Mucosa of gallbladder (tissue), 1 donor: ENCODE data around the gene PIEZO2. TPM values are rescaled to one million over a fixed set of nuclear protein-coding genes. Genes with fewer than 3 reads are reported as not detected.
A peak's percentile ranks its signal among the peaks of the same experiment; 100 is the strongest.

Experiments
- DNase-seq: peaks from one replicate; pipeline ENCODE4 v3.0.0-alpha.2; 2020; ENCODE audit warnings: low spot score
- total RNA-seq: library from RNA; stranded (reverse); gene quantifications from one replicate; pipeline ENCODE4 v1.2.1, GENCODE V29; 2021
- donor health status: DM: no; HTN: no; CAD: no.

PIEZO2 gene
- total RNA-seq, 1 donor from 2014 or later, result 1.5 TPM

DNA sequence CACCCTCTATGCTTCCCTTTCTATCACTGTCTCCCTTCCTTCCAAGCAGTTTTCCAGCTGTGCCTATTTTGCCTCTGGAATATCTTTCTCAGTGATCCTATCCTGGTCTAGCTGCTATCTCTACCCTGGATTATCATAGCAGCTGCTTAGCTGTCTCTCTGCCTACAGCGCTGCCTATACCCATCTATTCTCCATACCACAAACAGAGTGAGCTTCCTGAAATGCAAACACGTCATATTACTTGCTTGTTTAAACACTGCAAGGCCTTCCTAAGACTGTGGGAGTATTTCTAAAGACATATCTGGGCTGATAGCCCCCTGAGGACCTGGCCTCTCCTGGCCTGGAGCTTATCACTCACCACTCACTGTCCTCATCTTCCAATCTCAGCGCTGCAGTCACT, 403.4 kb downstream of the PIEZO2 start:
- DNase-seq, result no peak

DNA sequence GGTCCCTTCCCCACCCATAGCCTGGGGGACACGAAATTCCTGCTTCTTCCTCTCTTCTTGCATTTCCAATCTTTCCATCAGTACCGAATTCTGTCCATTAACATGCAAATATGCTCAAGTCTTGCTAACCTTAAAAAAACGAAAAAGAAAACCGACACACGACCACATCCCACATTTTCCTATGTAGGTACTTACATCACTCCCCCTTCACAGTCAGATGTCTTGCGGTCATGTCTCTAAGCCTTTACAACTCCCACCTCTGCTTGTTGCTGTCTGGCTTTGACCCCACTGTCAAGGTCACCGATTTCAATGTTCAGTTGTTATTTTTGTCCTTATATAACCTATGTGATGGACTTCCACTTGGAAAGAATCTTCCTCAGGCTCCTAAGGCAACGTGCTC, 404.1 kb downstream of the PIEZO2 start:
- no peak for DNase-seq

DNA sequence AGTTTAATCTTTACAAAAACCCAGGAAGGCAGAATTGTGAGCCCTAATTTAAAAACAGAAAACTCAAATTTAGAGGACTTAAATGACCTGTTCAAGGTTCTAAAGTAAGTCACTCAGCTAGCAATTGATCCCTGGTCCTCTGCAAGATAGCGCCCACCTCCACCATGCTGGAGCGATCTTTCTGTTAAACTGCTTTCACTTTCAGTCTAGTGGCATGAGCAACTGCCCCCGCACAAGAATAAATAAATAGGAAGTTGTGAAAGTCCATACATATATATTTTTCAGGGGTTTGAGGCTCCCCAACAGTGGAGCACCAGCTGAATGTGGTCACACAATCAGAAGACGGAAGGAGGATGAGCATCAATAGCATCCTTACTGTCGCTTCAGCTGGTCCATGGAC, 405.6 kb downstream of the PIEZO2 start:
- no peak for DNase-seq

DNA sequence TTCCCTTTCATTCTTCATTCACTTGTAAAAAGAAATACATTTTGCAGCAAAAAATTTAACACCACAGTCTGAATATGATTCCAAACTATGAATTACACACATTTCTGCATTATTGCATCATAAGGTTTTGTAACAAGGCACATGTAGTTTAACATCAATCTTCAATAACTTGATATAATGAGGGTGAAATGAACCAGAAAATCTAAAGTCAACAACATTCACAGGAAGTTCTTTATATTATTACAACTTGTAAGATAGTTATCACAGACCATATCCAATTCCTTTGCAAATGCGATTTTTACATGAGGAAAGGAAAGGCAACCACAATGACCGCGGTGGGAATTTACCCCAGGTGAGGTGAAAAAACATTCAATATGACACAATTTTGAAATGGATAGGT, 410.2 kb downstream of the PIEZO2 start:
- DNase-seq, result no peak

DNA sequence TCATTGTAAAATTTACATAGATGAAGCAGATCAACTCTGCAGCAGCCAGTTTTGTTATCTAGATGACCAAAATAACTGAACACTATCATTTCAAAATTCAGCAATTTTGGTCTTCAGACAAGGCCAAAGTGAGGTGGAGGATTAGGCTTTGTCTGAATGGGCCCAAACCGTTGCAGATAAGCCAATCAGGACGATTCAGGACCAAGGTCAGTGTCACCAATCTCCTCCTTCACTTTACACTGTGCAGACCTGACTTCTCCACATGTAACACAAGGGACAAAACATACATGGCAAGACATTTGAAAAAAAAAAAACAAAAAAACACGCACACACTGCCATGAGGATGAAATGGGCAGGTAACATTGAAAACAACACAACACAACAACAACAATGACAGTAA, 412.4 kb downstream of the PIEZO2 start:
- no peak for DNase-seq

DNA sequence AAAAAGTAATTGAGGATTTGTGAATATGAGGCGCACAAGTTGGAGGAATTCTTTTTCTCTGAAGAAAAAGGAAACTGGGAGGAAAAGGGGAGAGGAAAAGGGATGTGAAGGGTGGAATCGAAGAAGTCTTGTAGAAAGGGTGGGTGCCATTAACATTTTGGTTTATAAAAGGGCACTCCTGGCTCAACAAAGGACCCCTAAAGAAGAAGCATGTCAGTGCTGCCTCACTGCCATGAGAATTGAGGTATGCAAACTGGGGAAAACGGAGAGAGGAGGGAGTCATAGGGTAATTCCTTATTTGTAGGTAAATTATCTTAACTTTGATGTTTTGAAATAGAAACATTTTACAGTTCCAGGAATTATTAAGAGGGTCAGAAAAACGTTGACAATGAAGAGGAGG, 416.4 kb downstream of the PIEZO2 start:
- no peak for DNase-seq

DNA sequence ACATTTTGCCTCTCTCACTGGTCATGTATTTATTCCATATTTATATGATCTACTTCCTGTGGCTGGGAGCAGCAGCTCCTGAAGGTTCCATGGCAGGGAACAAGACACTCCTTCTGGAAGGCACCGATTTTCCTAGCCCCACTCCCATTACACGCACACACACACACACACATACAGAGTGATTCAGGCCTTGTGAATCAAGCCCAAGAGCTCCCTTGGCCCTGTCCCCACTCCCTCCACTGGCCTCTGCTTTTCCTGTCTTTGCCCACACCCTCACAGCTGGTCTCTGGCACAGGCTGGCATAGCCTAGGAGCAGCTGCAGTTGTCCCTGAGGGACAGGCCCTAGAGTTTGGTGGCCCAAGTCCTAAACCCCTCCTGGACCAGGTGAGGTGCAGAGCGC, 421.9 kb downstream of the PIEZO2 start:
- DNase-seq, result no peak

DNA sequence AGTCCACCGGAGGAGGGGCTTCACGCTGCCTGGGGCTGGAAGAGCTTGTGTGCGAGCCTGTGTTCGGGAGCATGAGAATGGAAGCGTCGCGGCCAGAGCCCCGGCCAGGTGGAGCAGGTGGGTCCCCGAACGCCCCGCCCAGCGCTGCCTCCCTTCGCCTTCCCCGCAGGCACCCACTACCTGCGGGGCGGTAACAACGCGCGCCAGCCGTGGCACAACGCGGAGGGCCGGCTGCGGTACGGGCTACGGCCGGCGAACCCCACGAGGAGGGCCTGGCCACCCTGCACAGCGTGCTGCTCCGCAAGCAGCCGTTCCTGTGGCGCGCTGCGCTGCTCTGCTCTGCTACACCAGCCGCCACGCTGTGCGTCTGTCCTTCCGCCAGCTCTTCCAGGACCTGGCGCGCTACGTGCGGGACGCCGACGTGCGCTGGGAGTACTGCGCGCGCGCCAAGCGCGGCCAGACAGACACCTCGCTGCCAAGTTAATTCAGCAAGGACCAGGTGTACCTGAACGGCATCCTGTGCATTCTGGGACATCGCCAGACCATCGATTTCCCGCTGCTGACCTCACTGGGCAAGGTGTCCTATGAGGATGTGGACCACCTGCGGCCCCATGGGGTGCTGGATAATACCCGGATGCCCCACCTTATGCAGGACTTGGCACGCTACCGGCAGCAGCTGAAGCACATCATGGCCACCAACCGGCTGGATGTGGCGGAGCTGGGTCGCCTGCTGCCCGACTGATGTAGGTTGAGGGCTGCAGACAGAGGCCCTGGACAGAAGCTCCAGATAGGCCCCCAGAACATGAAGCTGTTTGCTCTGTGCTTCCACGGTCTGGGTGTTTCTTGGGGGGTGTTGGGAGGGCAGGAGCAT, 422.9 kb downstream of the PIEZO2 start:
- peak; percentile 46 for DNase-seq

DNA sequence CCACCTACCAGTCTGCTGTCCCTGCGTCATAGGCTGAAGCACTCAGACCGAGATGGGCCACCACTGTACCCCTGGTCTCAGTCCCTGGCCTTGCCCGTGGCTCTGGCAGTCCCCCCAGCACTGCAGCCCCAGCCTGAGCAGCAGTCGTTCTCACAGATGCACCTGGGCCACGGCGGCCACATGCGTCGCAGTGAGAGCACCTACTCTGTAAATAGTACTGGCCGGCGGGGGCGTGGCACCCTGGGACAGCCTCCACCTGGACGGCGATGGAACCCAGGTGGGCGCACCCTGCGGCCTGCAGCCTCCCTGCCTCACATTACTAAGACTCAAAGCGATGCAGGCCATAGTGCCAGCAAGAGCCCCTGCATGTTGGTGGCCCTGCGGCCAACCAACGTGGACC, 424.7 kb downstream of the PIEZO2 start:
- no peak for DNase-seq

DNA sequence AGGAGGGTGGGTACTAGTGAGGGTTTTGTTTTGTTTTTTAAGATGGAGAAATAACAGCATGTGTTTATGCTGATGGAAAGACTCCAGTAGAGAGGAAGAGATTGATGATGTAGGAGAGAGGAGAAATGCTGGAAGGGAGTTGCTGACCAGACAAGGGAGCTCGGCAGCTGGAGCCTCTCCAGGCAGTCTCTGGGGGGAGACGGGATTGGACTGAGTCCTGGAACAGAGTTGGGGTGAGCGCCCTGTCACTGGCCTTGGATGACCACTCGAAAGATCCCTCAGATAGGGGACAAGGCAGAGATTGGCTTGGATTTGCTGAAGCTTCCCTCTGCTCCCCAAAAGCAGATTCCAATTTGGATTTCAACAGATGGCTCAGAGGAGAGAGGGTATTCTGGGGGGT, 425.9 kb downstream of the PIEZO2 start:
- DNase-seq, result no peak

DNA sequence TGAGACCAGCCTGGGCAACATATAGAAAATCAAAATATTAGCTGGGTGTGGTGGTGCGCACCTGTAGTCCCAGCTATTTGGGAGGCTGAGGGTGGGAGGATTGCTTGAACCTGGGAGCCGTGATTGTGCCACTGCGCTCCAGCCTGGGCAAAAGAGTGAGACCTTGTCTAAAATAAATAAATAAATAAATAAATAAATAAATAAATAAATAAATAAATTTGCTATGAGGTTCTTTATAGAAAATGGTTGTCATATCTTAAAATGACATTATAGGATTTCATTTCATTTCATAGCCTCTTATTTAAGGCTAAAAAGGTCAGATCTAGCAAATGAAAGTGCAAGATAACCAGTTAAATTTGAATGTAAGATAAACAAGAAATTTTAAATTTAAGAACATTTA, 430.6 kb downstream of the PIEZO2 start:
- no peak for DNase-seq

DNA sequence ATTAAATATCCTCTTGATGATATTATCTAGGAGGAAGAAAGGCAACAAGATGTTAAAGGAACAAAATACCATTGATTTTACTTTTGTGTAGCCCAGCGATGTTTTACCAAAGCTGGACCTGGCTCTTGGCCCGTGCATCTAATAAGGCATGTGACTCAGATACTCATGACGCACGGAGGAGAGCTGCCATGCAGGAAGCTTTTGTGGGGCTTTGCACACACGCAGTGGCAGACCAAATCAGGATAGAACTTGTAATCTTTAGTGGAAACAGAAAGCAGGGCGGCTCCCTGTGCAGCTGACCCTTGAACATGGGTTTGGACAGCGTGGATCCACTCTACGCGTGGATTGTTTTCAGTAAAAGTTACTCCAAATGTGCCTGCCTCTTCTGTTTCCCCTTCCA, 433.6 kb downstream of the PIEZO2 start:
- peak; percentile 53 for DNase-seq

DNA sequence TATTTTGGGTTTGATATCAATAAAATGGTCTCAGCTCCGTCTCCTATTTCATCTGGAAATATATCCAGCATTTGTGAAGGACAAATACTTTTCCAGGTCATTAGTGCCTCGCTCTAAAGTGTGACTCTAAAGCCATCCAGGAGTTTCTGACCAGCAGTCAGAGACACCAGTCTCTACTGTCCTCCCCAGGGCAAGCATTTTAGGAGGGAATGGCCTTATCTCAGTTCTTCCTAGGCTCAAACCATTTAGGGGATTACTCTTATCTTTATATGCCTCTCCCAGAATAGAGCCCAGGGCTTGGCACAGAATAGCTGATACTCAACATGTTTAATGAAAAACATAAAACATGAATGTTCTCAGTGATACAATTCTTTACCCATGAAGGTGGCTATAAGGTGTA, 436.0 kb downstream of the PIEZO2 start:
- DNase-seq, result no peak

DNA sequence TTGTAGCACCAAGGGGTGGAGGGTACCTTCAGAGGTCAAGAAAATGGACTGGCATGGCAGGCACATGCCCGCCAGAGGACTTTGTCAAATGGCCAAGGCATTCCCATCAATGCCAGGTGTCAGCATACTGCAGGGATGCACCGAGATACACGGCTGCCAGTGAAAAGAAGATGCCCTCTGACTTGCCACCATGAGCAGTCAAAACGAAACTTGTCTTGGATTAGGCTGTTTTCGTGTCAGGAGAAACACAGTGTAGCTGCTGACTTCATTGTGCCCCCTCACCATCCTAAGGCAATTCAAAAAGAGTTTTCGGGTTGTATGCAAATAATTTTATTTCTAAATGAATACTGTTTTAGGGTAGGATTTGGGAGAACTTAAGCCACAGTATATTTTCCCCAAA, 442.1 kb downstream of the PIEZO2 start:
- DNase-seq, result no peak

DNA sequence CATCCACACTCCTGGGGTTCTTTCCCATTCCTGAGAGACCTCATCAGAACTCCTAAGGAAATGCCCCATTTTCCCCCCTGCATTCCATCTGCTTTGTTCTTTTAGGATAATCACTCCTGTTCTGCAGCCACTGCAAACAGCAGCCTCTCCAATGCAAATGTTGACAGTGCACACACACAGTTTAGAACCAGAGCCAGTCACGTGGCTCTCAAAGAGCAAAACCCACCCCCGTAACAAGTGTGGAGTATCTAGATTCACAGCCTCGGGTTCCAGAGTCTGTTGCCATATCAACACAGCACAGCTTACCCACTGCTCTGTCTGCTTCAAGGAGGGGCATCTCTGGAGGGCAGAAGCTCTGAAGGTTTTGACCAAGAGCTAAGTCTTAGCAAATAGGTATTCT, 443.6 kb downstream of the PIEZO2 start:
- no peak for DNase-seq

DNA sequence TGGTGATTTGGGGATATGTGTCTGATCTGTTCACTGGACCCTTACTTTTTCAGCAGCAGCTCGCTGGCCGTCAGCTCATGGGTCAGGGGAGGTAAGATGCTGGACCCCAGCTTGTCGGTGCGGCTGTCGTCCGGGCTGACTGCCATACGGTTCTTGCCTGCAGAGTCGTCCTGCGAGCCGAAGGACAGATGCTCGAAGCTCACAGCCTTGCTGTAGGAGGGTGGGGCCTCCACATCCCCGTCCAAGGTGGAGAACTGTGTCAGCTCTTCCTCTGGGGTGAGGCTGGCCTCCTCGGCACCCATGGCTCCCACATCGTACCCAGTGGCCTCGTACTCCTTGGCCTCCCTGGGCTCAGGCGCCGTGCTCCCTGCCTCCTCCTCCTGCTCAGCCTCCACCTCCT, 444.1 kb downstream of the PIEZO2 start:
- no peak for DNase-seq

DNA sequence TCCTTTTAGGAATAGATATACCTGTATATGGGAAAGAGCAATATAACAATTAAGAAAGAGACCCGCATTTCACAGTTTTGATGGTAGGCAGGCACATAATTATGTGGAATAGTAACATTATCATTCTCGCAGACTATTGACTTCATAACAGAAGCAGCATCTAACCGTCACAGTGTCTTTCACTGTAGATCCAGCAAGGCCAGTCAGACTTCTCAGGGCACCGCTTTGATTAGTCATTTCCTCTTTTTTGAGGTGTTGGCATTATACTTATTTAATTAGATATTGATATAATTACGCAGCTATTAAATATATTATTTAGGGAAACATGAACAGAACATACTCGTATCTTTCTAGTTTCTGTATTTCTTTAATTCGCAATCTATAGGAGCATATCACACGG, 447.2 kb downstream of the PIEZO2 start:
- DNase-seq, result no peak

DNA sequence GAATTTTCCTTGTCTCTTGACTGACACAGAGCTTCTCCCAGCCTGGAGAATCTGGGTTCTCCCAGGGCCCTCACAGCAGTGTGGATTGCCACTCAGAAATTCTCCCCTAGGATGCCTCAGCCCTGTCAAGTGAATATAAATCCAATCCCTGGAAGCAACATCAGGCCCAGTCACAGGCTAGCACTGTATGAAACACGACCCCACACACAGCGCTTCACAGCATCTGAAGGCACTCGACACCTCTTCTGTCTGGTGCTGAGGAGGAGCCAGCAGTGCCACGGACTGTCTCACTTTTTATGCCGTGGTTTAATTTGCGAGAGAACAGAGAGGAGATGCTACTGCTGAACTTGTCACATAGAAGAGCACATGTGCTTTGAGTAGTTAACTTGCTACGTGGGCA, 459.0 kb downstream of the PIEZO2 start:
- no peak for DNase-seq

DNA sequence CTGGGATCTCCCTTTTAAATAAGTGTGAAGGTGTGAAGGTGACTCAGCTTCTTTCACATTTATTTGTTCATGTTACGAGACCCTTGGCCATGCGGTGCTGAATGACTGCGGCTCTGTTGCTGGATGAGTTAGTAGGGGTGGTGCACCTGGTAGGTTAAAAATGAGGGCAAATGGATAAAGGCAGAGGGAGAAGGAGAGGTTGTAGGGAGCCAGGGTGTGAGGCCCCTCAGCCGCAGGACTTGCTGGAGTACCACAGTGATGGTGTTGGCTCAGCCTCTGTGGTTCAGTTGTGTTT, 459.4 kb downstream of the PIEZO2 start:
- DNase-seq, result no peak

DNA sequence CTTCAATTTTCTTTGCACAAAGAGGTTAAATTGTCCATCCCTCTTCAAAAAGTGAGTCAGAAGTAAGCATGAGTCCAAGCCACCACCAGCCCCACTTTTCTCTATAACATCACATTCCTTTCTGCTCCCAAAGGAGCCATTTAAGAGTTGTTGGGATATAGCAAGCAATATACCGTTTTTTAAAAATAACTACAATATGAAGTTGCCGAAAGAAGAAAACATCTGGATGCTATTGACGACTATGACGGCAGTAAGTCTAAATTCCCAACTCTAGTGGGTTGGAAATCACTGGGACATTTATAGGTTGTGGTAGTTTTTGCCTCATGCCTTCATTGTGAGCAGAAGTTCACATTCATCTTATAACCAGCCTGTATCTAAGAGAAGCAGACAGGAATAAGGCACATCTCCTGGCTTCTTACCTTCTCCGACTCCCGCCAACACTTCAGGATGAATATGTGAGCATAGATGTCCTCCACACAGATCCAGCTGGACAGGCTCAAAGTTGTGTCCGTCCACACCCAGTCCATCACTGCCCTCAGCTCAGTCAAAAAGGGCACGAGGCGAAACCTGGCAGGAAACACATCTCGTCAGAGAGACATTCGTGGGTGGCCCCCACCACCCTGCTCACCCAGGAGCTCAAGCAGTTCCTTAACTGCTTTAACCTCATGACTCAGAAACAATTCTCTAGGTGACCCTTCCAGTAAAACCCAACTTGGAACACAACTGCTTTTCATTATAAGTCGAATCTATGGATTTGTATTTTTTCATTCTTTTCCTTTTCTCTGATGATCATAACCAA, 459.9 kb downstream of the PIEZO2 start:
- DNase-seq, result no peak

DNA sequence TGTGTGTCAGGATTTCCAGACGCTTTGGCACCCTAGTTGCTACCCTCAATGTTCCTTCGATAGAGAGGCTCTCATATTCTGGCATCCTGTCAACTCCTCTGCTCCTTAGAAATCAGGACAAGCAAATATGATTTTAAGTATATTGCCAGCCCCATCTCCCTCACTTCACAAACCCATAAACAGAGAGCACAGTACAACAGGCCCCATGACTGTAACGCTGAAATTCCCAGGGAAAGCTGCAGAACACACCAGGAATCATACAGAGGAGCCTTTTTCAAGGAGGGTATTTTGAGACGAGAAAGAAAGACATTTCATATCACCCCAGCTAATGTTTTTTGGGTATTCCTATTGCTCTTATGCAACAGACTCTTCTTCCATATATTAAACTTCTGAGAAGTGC, 460.6 kb downstream of the PIEZO2 start:
- DNase-seq, result no peak

DNA sequence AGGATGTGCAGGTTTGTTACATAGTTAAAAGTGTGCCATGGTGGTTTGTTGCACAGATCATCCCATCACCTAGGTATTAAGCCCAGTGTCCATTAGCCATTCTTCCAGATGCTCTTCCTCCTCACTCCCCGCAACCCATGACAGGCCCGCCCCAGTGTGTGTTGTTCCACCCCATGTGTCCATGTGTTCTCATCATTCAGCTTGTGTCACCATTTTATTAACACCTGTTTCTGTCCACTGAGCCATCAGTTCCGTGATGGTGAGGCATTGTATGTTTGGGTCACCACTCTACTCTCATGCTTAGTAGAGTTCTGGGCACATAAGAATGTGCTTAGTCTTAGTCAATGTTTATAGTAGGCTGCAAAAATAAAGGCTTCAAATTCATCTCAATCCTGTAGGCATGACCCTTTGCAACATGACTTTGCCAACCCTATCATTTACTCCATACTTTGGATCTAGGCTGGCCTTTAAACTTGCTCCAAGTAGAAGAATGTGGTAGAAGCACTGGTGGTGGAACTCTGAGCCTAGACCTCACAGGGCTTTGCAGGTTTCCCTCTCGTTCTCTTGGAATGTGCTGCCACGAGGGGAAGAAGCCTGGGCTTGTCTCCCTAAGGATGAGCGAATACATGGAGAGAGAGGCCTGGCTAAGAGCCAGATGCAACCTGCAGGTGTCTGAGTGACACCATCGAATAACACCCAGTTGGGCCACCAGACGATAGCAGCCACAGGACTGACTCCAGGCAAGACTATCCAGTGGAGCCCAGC, 462.0 kb downstream of the PIEZO2 start:
- DNase-seq, result no peak

DNA sequence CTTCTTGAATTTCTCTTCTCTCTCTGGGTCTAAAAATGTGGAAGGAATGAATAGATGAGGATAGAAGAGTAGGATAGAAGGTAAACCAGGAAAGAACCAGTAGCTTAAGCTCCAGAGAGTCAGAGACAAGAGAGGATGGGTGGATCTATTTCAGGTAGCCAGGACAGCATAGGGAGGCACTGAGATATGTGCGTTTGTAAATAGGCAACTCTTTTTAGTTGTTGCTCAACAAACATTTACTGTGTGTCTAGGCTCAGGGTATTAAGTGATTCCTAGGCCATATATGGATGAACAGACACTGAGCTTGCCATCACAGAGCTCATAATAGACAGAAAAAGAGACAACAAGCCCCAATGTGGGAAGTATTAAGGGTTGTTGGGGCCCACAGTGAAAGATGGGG, 463.1 kb downstream of the PIEZO2 start:
- no peak for DNase-seq
